HEK293 (cell line): ENCODE data around the gene FYB1.

Source experiments
- KLF9 ChIP-seq: fragments of 450-650 bp; formaldehyde crosslinking; IDR thresholded peaks from 2 replicates; pipeline ENCODE4 v1.5.1; 2016; ENCODE audit warnings: missing biosample characterization, missing genetic modification characterization, low read depth
- TCF7L2 ChIP-seq: IDR thresholded peaks from 2 replicates; pipeline ENCODE4 v1.6.1; 2011; ENCODE audit warnings: low read depth, mild to moderate bottlenecking, inconsistent platforms, low read length, moderate library complexity, borderline replicate concordance
- ZNF146 ChIP-seq: fragments of 450-650 bp; formaldehyde crosslinking; IDR thresholded peaks from 2 replicates; pipeline ENCODE4 v1.5.1; 2016; ENCODE audit warnings: missing biosample characterization, missing genetic modification characterization
- ZNF658 ChIP-seq: fragments of 450-650 bp; formaldehyde crosslinking; IDR thresholded peaks from 2 replicates; pipeline ENCODE4; 2016; ENCODE audit warnings: missing biosample characterization, missing genetic modification characterization
- ZNF660 ChIP-seq: fragments of 450-650 bp; IDR thresholded peaks from 2 replicates; pipeline ENCODE4 v1.5.1; 2018; ENCODE audit warnings: missing biosample characterization, mild to moderate bottlenecking, missing genetic modification characterization
- ZNF76 ChIP-seq: fragments of 450-650 bp; formaldehyde crosslinking; IDR thresholded peaks from 2 replicates; pipeline ENCODE4; 2016; ENCODE audit warnings: low read depth, missing biosample characterization, missing genetic modification characterization, borderline replicate concordance
- ZNF776 ChIP-seq: fragments of 450-650 bp; formaldehyde crosslinking; IDR thresholded peaks from 2 replicates; pipeline ENCODE4 v1.5.0; 2017; ENCODE audit warnings: missing biosample characterization, missing genetic modification characterization, borderline replicate concordance
- TF ChIP-seq, protein P1 (sequence below): fragments of 450-650 bp; formaldehyde crosslinking; IDR thresholded peaks from 2 replicates; pipeline ENCODE4 v1.5.1; 2016; ENCODE audit warnings: missing biosample characterization, missing genetic modification characterization

- TF ChIP-seq, protein P1, sequence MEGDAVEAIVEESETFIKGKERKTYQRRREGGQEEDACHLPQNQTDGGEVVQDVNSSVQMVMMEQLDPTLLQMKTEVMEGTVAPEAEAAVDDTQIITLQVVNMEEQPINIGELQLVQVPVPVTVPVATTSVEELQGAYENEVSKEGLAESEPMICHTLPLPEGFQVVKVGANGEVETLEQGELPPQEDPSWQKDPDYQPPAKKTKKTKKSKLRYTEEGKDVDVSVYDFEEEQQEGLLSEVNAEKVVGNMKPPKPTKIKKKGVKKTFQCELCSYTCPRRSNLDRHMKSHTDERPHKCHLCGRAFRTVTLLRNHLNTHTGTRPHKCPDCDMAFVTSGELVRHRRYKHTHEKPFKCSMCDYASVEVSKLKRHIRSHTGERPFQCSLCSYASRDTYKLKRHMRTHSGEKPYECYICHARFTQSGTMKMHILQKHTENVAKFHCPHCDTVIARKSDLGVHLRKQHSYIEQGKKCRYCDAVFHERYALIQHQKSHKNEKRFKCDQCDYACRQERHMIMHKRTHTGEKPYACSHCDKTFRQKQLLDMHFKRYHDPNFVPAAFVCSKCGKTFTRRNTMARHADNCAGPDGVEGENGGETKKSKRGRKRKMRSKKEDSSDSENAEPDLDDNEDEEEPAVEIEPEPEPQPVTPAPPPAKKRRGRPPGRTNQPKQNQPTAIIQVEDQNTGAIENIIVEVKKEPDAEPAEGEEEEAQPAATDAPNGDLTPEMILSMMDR (tag by site-specific recombination), result no peak
- TF ChIP-seq KLF9 (tag by site-specific recombination), result no peak
- no peak for TF ChIP-seq ZNF146 (tag by site-specific recombination)
- TF ChIP-seq ZNF776 (tag by site-specific recombination), result no peak
- no peak for TF ChIP-seq TCF7L2
- TF ChIP-seq ZNF658 (tag by site-specific recombination), result no peak
- TF ChIP-seq ZNF76, result no peak
- no peak for TF ChIP-seq ZNF660 (tag by site-specific recombination)
Measured at GRCh38 chr5:39220280-39221030, 1.1 kb upstream of the FYB1 start.
